ENCODE data around the gene SDK2. TPM values are rescaled to one million over a fixed set of nuclear protein-coding genes. Genes with fewer than 3 reads are reported as not detected.

SDK2 gene, protein sequence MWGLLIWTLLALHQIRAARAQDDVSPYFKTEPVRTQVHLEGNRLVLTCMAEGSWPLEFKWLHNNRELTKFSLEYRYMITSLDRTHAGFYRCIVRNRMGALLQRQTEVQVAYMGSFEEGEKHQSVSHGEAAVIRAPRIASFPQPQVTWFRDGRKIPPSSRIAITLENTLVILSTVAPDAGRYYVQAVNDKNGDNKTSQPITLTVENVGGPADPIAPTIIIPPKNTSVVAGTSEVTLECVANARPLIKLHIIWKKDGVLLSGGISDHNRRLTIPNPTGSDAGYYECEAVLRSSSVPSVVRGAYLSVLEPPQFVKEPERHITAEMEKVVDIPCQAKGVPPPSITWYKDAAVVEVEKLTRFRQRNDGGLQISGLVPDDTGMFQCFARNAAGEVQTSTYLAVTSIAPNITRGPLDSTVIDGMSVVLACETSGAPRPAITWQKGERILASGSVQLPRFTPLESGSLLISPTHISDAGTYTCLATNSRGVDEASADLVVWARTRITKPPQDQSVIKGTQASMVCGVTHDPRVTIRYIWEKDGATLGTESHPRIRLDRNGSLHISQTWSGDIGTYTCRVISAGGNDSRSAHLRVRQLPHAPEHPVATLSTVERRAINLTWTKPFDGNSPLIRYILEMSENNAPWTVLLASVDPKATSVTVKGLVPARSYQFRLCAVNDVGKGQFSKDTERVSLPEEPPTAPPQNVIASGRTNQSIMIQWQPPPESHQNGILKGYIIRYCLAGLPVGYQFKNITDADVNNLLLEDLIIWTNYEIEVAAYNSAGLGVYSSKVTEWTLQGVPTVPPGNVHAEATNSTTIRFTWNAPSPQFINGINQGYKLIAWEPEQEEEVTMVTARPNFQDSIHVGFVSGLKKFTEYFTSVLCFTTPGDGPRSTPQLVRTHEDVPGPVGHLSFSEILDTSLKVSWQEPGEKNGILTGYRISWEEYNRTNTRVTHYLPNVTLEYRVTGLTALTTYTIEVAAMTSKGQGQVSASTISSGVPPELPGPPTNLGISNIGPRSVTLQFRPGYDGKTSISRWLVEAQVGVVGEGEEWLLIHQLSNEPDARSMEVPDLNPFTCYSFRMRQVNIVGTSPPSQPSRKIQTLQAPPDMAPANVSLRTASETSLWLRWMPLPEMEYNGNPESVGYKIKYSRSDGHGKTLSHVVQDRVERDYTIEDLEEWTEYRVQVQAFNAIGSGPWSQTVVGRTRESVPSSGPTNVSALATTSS (N-terminal part only)
- 0.32 to 0.50 TPM (median 0.35 TPM) in 5 replicates for total RNA-seq (2022; extraction: Qiagen RNA extraction; ENCODE audit: low read depth)

DNA sequence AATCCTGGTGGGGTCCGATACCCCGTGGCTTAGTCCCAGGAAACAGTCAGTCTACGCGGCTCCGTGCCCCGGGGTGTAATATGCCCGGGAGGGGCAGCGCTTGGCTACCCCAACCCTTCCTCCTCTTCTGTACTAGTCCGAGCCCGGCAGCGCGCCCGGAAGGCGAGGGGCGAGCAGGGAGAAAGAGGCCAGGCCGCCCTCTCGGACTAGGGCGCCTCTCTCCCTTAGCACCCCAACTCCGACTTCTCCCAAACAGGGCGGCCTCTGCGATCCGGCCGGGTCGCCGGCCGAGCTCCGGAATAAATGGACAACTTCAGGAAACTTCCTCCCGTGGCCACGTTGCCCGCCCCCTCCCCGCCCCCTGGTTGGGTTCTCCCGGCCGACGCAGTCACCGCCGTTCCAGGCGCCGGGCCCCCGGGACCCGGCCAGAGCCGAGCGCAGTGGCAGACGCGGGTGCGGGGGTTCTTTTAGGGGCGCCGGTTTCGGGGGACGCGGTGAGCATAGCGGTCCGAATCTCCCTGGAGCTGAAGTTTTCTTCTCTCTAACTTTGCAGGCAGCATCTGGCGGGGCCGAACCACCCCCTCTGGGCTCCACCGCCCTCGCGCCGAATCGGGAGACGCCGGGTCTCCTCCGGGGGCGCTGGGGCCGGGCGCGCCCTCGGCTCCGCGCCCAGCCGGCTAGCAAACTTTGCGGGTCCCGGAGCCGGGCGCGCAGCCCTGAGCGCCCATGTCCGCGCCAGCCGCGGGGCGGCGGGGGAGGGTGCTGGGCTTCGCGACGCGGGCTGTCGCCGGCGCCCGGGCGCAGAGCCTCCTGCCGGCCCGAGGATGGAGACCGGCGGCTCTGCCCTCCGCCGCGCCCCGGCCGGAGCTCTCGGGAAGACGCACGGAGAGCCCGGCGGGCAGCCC lies at the start of gene SDK2:
TSS of gene SDK2 (minus strand) at position 301 of the 905 bp plus-strand sequence. CDS start 357 bp downstream, outside the sequence.

DNA sequence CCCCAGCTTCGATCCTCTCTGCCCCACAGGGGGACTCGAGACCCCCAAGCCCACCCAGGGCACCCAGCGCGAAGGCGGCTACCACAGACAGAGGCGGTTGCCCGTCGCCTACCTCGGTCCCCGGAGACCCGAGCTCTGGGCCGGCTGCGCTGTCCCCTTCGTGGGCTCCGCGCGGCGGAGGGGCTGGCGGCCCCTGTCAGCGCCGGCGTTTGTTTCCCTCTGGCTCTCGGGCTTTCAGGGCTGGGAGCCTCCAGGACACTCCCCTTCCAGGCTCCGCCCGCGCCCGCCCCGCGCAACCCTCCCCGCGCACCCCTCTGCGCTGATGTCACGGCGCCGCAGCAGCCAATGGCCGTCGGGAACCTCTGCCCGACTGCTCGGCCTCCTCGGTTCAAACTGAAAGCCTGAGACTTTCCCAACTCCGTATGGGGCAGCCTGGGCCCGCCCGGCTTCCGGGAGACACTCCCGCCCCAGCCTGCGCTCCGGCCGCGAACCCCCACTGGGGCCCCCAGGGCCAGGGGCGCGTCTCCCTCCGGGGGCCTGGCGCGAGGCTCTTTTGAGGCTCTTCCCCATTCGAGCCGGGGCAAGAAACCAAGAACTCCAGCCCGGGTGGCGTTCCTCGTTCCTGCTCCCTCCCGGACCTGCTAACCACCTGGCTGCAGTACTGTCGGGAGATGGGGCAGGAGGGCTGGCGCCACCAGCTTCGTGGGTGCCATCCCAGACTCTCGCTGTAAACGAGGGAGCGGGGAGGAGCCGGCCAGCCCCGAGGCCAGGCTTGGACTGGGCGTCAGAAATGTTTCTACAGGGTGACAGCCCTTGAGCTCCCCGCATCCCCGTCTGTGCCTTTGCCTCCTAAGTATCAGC lies 332.2 kb downstream of the SDK2 start, which contains the start of gene CDC42EP4:
TSS of gene CDC42EP4 (minus strand) at position 221 of the 861 bp plus-strand sequence. CDS start 25,501 bp downstream, outside the sequence.

All from A549 treated with CpdA at 1 μM for 4 hours (cell line).